NCI-H510A (cell line): ENCODE measurements around the gene RAB15.

Experiments used
- DNase-seq: peaks from one replicate; lab custom pipeline; 2025; lab: John Stamatoyannopoulos, UW

The RAB15 gene

DNA sequence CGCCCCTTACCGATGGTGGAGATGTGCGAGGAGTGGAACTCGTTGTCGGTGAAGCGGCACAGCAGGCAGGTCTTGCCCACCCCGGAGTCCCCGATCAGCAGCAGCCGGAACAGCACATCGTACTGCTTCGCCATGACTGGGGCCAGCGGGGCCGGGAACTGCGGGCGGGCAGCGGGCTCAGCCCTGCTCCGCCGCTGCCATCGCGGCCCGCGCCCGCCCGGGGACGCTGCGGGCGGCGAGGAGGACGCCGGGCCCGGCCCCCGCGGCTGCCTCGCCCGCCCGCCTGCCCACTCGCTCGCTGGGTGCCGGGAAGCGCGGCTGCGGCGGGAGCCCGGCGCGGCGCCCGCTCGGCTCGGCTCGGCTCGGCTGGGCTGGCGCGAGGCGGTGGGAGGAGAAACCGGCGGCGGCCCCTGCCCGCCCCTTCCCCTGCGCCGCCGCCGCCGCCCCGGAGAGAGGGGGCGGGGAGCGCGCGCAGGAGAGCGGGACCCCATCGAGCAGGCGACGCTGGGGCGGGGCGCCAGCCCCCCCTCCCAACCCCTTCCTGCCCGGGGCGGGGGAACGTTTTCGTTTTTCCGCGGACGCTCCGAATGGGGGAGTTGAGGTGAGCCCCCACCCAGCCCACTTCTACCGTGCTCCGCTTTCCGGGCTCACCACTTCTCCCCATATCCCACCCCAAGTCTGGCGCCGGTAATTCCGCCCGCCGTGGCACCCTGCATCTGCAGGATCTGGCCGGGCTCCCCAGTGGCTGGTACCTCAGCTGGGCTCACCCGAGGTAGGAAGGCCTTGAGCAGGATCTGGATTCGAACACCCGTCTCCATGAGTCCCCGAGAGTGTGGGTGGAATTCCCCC is at the start of gene RAB15:
Gene RAB15 (minus strand): TSS at position 394 of the 849 bp plus-strand sequence. CDS start 260 bp downstream, at position 134.
- no peak for DNase-seq

DNA sequence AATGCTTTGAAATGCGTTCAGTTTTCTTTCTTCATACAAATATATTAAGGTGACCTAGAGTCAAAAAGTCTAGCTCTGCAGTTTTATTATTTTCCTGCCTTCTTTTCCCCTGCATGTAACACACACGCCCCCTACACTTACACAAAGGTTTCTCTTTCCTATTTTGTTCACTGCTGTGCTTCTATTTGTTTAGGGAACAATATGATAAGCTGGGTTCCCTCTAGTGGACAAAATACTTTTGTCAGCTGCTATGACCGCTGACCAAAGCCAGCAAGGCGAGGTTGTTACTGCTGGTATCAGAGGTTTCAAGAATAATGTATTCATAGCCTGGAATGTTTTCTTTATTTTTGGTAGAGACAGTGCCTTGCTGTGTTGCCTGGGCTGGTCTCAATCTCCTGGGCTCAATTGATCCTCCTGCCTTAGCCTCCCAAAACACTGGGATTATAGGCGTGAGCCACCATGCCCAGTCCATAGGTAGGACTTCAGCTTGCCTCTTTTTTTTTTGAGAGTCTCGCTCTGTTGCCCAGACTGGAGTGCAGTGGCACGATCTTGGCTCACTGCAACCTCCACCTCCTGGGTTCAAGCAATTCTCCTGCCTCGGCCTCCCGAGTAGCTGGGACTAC is 47.9 kb upstream of the RAB15 start:
- DNase-seq = peak; percentile 25

DNA sequence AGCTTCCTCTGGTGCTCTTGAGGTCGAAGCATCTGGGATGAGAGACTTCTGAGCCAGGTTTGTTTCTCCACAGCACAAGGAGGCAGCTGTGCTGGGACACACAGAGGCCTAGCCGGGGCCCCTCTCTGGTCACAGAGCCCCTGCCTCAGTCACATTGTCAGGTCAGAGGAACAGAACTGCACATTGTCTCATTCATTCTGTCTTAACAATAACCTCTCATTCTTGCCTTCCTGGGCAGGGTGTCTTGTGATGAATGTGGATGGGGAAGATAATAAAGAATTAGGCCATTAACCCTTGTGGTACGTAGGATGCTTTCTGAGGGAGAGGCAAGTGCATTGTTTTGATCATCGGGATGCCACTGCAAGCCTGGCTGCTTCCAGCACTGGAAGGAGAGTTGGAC is 44.3 kb upstream of the RAB15 start:
- no peak for DNase-seq

DNA sequence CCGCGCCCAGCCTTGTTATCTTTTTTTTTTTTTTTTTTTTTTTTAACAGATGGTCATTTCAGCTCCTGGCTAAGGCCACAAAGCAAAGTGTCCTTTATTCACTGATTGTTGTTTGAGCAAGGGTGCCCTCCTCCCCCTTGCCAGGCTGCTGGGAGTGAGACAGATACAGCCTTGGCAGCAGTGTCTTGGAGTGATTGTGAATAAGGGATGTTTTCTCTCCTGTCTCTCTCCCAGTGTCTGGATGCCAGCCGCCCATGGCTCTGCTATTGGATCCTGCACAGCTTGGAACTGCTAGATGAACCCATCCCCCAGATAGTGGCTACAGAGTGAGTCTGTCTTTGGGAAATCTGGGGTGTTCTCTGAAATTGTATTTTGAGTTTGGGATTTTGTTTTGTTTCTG is 43.3 kb upstream of the RAB15 start:
- no peak for DNase-seq

DNA sequence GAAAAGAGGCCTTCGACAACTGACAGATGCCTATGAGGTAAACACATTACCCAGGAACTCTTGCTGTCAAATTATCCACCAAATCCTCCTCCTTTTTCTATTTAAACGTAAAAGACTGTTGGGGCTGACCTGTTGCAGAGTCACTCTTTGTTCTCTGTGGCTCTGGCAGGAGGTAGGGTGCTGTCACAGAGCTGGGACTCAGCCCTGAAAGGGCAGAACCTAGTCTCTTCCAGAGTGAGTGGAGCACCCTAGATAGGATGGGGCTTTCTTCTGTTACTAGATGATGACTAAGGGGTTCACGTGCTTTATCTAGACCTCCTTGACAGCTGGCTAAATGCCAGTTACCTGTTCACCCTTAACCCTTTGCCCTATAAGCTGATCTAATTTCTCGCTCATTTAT is 40.2 kb upstream of the RAB15 start:
- DNase-seq = no peak

DNA sequence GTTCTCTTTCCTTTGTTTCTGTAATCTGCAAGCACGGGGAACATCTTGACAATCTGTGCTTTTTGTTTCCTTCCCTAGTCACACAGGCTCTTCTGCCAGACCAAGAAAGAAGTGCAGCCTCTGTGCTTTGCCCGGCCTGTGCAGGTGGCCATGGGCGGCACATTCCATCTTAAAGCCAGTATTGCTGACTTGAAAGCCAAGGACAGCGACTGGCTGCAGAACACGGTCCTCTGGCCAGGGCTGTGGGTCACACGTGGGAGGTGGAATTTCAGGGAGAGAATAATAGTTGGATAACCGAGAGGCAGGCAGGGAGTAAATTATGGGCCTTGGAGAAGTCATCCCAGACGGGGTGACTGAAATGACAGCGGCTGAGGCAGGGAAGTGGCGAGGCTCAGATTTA is 39.4 kb upstream of the RAB15 start:
- no peak for DNase-seq

DNA sequence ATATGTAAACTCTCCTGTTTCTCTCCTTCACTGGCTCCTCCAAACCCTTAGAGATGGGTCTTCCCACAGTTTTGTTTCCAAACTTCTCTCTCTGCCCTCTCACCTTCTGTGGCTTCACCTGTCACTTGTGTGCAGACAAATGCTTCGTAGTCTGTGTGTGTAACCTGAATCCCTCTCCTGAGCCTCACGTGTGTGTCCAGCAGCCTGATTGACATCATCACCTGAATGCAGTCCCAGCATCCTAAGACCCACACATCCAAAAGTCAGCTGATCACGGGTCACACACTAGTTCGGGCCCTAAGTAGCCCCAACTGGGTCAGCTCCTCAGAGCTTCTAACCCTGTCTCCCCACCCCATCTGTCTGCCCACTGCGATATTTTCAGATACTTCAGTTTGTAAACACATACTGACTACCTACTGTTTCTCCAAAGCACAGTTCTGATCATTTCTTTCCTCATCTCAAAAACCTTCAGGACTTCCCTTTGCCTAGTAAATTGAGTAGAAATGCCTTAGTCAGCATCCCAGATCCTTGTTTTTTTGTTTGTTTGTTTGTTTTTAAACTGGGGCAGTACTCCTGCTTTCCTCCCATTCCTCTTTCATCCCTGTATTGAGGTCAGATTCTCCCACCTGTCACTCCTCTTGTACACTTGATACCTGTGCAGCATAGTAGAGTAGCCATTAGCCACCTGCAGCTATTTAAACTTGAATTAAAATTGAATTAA is 38.2 kb upstream of the RAB15 start:
- DNase-seq = no peak

DNA sequence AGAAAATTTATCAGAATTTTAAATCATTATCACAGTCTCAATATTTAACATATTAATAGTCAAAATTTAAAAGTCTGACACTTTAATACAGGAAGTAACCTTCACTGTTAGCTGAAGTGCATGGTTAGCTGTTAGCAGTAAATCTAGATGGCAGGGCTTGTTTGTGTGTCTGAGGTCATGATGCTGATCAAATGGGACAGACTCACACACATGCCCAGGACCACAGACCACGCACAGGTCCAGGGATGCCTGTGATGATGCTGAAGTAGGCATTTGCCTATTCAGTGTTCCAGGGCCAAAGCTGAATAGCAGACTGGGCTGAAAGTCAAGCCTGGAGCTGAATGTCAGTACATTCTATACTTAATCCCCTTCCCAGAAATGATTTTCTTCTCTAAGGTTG is 35.1 kb upstream of the RAB15 start:
- DNase-seq = no peak

DNA sequence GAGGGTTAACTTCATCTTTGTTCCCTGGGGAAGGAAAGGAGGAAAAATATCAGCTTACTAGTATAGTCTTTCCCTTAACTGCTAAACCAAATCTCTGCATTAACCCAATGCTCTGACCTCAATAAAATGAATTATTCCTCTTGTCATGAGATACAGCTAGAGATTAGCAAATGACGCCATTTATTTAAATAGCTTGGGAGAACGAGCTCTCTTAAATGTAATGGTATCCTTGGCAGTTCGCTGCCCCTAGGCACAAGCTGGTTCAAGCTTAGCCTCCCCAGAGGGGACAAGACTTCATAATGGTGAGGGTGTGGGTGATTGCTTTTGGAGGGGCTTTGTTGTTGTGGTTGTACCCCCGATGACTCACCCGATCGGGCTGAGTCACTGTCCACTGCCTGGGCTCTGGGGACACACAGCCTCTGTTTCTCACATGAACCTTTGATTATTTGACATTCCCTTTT is 34.2 kb upstream of the RAB15 start:
- DNase-seq = no peak

DNA sequence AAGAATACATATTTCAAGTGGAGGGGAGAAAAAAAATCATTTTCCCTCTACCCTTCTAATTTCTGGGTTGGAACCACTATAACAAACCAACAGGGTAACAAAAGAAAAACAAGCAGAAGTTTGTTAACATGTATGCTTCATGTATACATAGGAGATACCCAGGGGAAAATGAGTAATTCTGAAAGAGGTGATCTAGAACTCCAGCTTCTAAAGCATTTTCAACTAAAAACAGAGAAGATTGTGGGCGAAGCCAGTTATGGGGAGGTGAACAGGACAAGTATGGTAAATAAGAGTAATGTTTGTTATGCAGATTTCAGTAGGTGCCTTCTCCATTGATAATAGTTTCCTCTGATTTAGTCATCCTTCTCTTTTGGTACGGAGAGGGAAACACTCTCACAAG is 31.3 kb upstream of the RAB15 start:
- DNase-seq = no peak

DNA sequence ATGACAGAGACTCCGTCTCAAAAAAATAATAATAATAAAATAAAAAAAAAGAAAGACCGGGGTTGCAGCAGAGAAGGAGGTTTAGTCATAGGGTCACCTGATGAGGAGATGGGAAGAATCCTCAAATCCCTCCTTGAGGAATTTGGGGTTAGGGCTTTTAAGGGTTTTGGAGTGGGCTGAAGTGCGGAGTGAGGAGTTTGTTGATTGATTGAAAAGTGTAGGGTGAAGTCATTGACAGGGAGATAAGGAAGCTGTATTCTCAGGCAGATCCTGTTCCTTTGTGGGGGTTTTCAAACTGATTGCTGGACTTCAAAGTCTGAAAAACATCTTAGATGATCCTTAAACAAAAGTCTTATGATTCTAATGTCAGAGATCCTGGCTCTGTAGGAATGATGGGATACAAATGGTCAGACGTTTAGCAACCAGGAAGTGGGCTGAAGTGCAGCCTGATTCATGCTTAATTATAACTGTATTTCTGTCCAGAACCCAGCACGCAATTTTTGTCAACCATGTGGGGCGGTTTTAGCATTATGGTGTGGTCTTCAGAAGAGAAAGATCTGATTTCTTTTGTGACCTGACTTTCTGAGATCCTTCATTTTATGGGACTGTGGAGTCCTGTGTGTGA is 30.6 kb upstream of the RAB15 start:
- DNase-seq = no peak

DNA sequence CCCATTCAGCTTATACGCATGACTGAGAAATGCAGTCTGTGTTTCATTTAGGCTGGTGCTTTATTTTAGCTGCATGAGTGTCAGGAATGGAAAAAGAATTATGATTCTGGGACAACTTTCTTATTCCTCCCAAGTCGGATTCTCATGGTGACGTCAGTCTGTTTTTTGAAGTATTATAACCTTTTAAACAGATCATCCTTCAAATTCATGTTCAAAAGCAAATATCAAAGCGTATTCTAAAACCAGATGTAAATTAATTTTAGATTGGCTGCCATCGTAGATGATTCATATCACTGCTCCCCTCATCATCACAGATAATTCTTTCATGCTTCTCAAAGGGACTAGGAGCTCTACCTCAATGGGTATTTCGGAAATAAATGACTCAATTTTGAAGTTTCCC is 29.6 kb upstream of the RAB15 start:
- no peak for DNase-seq

DNA sequence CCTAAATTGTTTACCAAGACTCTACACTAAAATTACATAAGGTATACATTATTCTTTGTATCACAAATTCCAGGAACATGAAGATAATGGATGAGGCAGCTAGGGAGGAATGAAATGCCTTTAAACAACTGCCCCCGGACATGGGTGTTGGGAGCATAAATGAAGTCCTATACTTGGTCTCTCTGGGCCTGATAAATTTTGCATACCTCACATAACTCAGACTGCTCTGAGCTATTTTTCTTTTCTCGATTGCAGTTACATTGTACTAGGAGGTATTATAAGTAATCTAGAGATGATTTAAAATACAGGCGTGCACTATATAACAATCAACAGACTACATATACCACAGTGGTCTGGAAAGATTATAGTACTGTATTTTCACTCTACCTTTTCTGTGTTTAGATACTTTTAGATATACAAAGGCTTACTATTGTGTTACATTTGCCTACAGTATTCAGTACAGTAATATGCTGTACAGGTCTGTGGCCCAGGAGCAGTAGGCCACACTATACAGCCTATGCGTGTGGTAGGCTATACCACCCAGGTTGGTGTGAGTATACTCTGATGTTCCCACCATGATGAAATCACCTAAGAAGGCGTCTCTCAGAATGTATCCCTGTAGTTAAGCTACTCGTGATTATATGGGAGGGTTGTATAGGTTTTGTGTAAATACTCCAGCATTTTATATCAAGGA is 28.9 kb upstream of the RAB15 start:
- no peak for DNase-seq

DNA sequence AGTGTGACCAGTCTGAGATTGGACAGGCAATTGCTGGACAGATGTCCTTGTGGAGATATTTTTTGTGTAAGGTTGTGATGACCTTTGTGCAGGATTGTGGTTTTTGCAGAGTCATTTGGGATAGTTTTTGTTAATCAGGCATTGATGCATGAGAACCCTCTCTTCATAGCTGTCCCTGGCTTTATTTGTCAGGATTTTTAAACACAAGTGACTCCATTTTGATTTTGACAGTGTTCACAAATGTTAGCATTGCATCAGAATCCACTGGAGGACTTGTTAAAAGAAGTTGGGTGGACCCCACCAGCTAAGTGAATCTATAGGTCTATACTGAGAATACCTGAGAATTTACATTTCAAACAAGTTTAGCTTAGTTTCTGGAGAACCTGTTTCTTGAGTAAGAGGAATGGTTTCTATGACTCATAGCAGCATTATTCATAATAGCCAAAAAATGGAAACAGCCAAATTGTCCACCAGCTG is 26.4 kb upstream of the RAB15 start:
- DNase-seq = no peak

DNA sequence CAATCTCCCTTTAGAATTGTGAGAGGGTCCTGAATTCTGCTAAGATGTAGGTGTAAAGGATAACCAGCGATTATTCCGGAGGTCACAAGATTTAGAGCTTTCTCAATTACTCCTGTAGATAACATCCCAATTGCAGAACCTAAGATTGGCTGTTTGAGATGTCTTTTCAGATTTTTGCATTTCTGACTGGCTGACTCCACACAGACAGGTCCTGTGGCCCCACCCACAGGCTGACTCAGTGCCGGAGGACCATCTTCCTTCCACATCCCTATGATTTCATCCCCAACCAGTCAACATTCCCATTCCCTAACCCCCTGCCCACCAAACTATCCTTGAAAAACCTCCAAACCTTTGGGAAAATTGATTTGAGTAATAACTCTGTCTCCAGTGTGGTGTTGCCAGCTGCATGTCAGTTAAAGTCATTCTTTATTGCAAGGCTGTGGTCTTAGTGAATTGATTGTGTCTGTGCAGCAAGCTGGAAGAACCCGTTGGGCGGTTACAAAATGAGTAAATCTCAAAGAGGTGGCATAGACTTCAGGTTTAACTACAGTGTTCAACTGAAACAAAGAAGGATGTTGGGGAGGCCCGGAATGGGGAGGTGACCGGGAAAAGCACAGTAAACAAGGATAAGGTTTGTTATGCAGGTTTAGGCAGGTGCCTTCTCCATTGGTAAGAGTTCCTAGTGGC is 25.1 kb upstream of the RAB15 start:
- no peak for DNase-seq

DNA sequence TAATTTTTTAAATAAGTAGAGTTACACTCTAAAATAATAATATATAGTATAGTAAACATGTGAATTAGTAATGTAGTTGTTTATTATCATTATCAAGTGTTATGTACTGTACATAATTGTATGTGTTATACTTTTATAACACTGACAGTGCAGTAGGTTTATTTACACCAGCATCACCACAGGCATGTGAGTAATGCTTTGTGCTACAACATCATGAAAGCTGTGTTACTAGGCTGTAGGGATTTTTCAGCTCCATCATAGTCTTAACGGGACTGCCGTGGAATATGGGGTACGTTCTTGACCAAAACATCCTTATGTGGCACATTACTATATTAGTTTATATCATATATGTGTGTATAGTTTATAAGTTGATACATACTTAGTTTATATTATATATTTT is 23.2 kb upstream of the RAB15 start:
- no peak for DNase-seq

DNA sequence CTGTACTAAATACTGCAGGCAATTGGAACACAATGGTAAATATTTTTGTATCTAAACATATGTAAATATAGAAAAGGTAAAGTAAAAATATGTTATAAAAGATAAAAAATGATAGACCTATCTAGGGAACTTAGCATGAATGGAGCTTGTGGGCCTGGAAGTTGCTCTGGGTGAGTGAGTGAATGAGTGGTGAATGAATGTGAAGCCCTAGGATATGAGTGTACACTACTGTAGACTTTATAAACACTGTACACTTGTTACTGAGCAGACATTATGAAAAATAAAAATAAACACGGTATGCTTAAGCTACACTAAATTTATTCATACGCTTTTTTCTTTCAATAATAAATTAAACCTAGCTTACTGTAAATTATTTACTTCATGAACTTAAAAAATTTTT is 22.4 kb upstream of the RAB15 start:
- DNase-seq = no peak

DNA sequence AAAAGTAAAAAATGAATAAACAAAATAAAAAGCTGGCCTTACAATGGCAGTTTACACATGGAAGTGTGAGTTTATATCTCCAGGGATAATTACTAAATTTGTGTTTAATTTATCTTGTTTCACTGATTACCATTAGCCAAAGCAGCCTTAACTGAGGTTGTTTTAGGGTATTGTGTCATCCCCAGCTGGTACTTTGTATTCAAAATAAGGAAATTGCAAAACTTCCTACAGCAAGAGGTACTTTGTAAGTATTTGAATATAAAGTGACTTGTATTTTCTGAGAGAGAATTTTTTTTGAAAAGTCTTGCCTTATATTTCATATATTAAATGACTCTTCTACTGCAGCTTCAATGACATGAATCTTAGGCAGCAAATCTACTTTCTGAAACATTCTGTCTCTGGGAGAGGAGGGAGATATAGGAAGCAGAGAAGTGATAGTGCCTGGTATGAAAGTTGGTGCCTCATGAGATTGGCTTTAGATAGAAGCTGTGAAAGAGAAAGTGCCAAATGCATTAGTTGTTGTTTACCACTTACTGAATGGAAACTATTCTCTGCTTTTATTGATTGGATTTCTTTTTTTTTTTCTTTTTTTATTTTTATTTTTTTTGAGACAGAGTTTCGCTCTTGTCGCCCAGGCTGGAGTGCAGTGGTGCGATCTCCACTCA is 21.3 kb upstream of the RAB15 start:
- no peak for DNase-seq

DNA sequence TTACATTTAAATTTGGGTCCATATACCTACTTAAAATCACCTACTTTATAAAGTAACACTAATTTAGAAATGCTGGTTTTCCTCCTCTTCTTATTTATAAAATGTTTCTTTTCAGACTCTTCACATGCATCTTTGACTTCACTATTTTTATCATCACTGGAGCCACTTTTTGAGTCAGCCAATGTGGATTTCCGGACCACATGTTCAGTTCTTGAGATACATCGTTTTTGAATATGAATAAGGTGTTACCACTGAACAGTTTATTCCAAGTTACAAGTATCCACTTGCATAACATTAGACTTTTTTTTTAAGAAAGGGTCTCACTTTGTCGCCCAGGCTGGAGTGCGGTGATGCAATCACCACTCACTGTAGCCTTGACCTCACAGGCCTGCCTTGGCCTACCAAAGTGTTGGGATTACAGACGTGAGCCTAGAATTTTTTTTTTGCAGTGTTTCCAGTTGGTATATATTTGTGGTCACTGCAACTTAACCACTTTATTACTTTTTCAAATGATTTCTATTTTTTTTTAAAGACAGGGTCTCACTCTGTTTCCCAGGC is 20.3 kb upstream of the RAB15 start:
- no peak for DNase-seq

DNA sequence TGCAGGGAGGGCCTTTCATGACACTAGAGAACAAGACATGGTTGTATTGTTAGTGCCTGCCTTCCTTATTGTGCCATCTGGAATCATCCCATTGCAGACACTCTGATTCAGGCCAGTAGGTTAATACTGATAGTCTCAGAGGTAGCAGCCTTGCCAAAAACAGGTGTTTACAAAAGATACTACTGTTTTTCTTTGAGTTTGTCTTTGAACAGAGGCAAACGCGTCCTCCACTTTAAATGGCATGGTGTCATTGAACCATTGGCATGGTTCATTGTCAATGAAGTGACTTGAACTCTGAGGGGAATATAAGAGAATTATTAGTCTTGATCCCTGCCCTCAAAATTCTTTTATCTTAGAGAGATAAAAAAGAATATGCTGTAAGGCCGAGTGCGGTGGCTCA is 18.8 kb upstream of the RAB15 start:
- no peak for DNase-seq
